ENCODE results near the gene CPED1. TPM values are rescaled to one million over a fixed set of nuclear protein-coding genes. Genes with fewer than 3 reads are reported as not detected.
"Not testable (repeated sequence)": the region's sequence is repeated elsewhere in the genome, so short reads cannot be mapped to it uniquely, and the experiment has no call there.

Gene CPED1
- total RNA-seq, 1 donor = 95.9 TPM

DNA sequence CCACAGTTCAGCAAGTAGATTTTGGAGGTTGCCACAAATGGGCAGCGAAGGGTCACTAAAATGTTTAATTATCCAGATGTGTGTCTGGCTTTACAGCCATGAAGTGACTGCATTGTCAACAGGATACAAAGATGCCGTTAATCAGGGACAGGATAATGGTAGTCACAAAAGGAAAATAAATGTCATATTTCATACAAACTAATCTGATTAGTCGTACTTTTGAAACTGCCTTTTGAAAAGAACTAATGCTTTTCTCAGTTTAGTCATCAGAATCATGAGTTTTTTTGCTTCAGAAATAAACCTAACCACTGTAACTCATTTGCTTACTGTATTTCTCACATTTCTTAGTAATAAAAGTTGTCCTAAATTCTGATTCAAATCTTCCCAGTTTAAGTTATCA lies 318.1 kb downstream of the CPED1 start:
- TF ChIP-seq, protein P1, sequence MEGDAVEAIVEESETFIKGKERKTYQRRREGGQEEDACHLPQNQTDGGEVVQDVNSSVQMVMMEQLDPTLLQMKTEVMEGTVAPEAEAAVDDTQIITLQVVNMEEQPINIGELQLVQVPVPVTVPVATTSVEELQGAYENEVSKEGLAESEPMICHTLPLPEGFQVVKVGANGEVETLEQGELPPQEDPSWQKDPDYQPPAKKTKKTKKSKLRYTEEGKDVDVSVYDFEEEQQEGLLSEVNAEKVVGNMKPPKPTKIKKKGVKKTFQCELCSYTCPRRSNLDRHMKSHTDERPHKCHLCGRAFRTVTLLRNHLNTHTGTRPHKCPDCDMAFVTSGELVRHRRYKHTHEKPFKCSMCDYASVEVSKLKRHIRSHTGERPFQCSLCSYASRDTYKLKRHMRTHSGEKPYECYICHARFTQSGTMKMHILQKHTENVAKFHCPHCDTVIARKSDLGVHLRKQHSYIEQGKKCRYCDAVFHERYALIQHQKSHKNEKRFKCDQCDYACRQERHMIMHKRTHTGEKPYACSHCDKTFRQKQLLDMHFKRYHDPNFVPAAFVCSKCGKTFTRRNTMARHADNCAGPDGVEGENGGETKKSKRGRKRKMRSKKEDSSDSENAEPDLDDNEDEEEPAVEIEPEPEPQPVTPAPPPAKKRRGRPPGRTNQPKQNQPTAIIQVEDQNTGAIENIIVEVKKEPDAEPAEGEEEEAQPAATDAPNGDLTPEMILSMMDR (IDR thresholded peaks at IDR 0.05; ENCODE audit: insufficient read depth, low read depth, low read length) = no peak
- H3K4me3 ChIP-seq (ENCODE audit: low read depth, low read length) = no peak overlapping the region
- no peak for DNase-seq (ENCODE audit: low read depth)

DNA sequence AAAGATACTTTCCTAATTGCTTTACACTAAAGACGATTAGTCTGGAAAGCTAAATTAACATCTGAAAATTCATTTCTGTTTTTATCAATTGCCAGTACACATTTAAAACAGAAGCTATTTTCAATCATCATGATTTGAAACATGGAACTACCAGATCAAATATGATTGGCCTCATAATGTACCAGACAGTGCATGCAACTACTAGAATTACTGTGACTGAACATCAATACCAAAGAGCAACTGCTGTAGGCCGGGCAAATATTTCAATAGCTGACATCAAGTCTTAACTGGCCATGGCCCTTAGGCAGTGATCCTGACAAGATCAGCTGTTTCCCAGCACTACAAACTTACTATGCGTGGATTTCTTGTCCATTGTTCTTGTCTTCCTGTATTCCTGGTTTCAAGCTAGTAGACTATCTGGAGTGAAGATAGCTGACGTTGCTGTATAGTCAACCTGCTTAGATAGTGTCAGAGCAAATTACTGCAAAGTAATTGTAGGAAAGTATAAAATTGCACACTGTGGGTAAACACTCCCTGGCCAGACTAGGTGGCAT lies 318.6 kb downstream of the CPED1 start:
- no peak overlapping the region for H3K4me3 ChIP-seq (ENCODE audit: low read depth, low read length)
- no peak for DNase-seq (ENCODE audit: low read depth)
- TF ChIP-seq, protein P1 (IDR thresholded peaks at IDR 0.05; ENCODE audit: insufficient read depth, low read depth, low read length) = no peak

GRCh38 chr7:121313220-121313792 lies 324.8 kb downstream of the CPED1 start:
- H3K4me3 ChIP-seq (ENCODE audit: low read depth, low read length) = no peak overlapping the region
- no peak for DNase-seq (ENCODE audit: low read depth)
- TF ChIP-seq, protein P1 (IDR thresholded peaks at IDR 0.05; ENCODE audit: insufficient read depth, low read depth, low read length) = no peak

GRCh38 chr7:121313793-121314676 lies 325.5 kb downstream of the CPED1 start:
- DNase-seq (ENCODE audit: low read depth) = peak; percentile 30
- H3K4me3 ChIP-seq (ENCODE audit: low read depth, low read length) = no peak overlapping the region
- TF ChIP-seq, protein P1 (IDR thresholded peaks at IDR 0.05; ENCODE audit: insufficient read depth, low read depth, low read length) = no peak

DNA sequence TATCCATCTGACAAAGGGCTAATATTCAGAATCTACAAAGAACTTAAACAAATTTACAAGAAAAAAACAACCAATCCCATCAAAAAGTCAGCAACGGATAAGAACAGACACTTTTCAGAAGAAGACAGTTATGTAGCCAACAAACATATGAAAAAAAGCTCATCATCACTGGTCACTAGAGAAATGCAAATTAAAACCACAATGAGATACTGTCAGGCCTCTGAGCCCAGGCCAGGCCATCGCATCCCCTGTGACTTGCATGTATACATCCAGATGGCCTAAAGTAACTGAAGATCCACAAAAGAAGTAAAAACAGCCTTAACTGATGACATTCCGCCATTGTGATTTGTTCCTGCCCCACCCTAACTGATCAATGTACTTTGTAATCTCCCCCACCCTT lies 326.7 kb downstream of the CPED1 start:
- DNase-seq (ENCODE audit: low read depth) = not testable (repeated sequence)

GRCh38 chr7:121322460-121322859 lies 333.9 kb downstream of the CPED1 start:
- no peak overlapping the region for H3K4me3 ChIP-seq (ENCODE audit: low read depth, low read length)
- no peak for DNase-seq (ENCODE audit: low read depth)
- TF ChIP-seq, protein P1 (IDR thresholded peaks at IDR 0.05; ENCODE audit: insufficient read depth, low read depth, low read length) = no peak

More for the DNA sequence above, 326.7 kb downstream of the CPED1 start:
- H3K4me3 ChIP-seq (ENCODE audit: low read depth, low read length) = not testable (repeated sequence)

Data from fibroblast of villous mesenchyme (primary cell).